Activated T-cell treated with anti-CD3 and anti-CD28 coated beads for 24 hours (primary cell): ENCODE data around the gene PKD1L1.
"Not testable (repeated sequence)": the region's sequence is repeated elsewhere in the genome, so short reads cannot be mapped to it uniquely, and the experiment has no call there.

Experiments
- DNase-seq: peaks from one replicate; pipeline ENCODE4 v3.0.0-alpha.2; 2020; ENCODE audit warnings: low read depth

Gene PKD1L1

DNA sequence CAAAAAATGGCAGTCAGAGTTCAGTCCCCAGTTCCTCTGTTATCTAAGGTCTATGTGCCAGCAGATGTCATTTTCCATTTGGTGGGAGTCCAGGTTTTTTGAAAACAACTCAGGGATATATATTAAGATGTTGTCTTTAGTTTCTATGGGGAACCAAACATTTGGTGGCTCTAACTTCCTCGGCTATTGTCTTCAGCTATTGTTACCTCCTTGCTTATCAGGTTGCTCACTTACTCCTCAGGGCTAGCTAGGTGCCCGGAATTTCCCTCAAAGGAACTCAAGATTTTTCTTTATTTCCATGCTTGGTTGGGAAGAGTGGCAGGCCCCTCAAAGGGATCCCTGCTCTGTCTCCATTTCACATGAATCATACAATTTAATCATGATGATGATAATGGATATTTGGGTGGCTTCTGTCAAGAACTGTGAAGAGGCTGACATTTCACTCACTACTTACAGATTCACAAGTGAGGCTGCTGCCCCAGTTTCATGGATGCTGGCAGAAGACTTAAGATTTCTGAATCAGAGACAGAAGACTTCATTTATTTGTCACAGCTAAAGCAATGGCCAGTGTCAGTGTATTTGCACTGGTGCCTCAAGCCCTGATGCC, 182.8 kb downstream of the PKD1L1 start:
- DNase-seq, result no peak

DNA sequence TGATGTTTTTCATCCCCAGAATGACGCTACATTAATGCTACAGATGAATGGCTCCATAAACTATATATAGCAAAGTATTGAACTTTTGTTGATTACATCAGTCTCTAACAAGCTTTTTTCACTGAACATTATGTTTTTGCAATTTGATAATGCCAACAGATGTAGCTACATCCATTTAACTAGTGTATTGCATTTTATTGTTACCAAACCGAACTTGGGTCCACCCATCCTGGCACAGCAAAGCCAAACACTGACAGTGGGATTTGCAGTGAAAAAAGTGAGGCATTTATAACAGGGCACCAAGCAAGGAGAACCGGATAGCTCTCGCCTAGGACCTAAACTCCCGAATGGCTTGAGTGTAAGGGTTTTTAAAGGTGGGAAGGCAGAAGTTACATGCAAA, 183.5 kb downstream of the PKD1L1 start:
- no peak for DNase-seq

DNA sequence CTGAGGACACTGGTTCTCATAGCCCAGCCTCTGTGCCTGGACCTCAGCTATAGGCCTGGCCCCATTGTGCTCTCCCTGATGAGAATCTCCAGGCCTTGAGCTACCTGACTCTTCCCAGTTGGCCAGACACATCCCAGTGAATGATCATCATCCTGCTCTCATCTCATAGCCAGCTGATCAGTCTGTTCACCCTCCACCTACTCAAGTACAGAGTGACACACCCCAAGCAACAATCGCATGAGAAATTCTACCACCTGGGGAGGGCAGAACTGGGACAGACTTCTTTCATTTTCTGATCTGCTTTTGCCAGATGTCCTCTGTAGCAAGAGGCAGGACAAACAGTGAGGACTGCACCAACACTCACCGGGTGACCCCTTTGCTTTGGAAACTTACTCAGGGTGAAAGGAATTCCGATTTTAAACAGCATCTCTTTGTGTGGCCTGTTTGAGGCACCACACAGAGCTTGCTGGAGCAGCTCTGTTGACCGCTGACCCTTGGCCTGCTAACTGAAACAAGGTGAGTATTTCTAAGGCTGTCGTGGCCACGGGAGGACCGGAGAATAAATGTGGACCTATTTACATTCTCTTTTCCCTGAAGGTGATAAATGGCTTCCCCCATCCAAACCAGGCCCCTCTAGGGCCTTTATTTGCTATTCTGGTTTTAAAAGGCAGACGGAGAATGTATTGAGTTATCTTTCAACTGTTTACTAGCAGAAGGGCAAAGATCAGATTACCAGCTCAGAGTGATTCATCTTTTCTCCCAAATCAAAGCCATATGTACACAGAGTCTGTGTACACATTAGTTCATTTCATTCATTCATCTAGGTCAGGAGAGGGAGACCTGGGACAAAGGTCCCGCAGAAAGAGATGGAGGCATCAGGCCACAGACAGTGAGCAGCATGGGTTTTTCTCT, 184.9 kb downstream of the PKD1L1 start:
- no peak for DNase-seq

DNA sequence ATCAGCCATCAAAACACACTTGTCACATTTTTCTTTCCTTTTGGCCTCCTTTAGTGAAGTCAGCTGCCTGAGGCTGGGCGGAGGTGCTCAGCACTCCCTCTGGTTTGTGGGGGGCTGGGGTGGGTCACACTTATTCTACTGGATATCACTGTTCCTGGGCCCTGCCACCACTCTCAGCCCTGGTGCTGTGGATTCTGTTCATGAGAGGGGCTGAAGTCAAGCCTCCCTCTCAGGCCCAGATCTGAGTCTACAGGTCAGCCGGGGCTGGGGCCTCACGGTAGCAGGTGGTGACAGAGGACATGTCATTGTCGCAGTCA, 185.6 kb downstream of the PKD1L1 start:
- DNase-seq, result no peak

DNA sequence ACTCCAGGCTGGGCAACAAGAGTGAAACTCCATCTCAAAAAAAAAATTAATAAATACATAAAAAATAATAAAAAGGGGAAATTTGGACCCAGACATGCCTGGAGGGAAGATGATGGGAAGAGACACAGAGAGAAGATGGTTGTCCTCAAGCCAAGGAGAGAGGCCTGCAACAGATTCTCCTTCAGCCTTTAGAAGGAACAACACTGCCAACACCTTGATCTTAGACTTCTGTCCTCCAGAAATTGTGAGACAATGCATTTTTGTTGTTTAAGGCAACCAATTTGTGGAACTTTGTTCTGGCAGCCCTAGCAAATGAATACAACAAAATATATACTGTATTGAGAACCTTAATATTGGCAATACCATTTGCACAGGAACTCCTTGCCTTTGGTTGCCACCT, 186.1 kb downstream of the PKD1L1 start:
- no peak for DNase-seq

DNA sequence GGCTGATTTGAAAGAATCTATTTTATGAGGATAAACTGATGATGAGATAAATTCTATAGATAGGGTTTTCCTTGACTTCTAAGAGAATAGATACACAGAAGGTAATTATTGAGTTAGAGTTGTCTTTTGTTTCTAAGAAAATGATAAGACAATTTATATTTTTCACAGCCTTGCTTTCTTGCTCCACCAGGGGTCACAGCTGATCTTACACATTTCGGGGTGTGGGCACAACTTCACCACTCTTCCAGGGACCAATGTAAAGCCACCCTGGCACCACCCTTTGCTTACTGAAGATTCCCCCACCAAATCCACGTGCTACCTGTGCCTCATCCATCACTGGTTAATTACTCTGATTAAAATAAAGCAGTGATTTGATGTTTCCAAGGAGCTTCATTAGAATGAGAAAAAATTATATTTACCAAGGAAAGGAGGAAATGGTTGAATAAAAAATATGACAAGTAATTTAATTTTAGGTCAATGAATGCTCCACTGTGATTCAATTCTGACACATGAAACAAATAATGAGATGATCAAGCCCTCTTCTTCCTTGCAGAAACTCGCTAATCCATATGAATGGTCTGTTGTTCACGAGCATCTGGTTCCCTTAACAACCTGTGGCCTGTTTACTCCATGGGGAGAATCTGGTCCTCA, 189.1 kb downstream of the PKD1L1 start:
- no peak for DNase-seq

DNA sequence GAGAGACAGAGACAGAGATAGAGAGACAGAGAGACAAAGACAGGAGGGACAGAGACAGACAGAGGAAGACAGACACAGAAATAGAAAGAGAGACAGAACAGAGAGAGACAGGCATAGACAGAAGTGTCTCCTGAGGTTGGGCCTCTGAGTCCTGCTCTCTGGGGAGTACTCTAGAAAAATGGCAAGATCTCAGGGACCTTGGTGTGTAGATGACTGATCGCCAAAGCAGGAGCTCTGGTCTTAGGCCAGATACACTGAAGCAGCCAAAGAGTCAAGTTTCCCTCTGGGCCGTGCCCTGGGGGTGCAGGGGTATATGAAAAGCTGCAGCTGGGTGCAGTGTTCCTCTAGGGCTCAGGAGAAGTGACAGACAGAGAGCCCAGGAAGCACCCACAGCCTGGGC, 189.7 kb downstream of the PKD1L1 start:
- no peak for DNase-seq

DNA sequence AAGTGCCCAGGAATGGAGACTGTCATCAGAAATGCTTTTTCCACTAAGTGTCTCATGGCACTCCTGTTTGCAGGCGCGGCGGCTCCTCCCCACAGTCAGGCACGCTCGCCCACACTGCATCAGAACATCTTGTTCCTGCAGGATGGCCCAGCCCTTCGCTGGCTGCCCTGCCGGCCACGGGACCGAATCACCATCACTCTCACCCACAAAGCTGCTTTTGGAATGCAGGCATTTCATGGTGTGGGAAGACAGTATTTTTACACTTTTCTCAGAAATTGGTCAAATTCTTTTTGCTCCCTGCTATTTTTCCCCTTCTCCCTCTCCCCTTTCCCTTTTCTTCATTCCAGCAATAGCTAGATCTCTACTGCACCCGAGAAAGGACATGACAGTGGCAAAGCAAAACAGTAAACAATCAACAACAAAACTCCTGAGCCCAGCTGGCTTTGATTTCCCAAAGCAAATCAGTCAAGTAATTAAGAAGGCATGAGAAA, 190.3 kb downstream of the PKD1L1 start:
- DNase-seq, result no peak

DNA sequence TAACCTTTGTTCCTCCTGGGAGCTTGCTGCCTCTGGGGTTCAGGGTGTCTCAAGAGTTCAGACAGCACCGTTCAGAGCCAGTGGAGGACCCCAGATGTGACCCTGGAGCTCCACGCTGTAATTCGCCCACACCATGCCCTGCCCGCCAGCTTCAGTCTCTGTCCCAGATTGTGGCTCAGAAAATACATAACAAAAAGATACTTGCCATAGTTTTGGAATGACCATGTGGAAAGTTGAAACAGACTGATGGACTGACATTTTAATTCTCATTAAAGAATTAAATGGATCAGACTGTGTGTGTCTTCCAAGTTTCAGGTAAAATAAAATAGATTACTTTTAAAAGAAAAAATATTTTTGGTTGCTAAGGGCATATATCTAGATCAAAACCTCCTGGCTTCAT, 191.6 kb downstream of the PKD1L1 start:
- no peak for DNase-seq

DNA sequence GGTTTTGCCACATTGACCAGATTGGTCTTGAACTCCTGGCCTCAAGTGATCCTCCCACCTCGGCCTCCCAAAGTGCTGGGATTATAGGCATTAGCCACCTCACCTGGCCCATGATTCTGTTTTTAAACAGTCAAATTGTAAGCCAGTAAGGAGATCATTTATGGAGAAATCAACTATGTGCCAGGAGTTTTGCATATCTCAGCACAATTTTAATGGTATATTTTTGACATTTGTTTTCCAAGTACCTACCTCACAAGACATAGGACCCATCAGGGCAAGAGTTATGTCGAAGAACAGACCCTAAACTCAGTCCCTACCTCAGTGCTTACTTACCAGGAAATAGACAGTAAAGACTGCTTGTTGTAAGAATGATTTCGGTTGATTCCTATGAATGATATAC, 193.0 kb downstream of the PKD1L1 start:
- DNase-seq, result no peak

DNA sequence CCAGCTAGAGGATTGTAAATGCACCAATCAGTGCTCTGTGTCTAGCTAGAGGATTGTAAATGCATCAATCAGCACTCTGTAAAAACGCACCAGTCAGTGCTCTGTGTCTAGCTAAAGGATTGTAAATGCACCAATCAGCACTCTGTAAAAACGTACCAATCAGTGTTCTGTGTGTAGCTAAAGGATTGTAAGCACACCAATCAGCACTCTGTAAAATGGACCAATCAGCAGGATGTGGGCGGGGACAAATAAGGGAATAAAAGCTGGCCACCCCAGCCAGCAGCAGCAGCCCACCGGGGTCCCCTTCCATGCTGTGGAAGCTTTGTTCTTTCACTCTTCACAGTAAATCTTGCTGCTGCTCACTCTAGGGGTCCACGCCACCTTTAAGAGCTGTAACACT, 196.5 kb downstream of the PKD1L1 start:
- not testable (repeated sequence) for DNase-seq

DNA sequence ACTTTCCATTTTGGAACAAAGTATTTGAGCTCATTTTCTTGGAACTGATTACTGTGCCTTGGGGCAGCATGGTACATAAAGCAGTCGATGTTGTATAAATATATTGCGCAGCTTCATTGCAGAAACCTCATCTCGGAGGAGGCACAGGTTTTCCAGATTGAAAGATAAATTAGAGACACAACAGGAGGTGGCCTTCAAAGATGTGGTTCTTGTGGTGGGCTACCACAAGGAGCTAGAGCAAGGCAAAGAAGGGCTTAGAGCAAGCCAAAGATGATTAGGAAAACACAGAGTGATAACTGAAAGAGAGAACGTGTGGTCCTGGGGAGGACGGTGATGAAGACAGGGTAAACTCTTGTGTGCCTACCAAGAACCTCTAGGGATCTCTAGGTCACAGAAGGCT, 197.2 kb downstream of the PKD1L1 start:
- no peak for DNase-seq

DNA sequence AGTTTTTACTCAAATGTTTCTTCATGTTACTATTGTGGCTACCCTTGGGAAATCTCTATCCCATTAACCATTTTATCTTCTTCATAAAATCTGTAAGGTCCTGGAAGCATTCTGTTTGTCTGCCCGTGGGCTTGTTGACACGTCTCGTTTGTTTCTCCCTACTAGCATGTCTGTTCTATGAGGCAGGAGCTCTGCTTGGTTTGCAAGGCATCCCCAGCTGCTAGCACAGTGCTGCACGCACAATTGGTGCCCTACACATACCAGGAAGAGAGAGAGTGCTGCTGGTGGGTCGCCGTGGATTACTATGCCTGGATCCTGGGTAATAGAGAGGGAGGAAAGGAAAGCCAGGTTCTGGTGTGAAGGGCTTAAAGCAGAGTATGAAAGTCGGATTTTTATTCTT, 200.2 kb downstream of the PKD1L1 start:
- no peak for DNase-seq

DNA sequence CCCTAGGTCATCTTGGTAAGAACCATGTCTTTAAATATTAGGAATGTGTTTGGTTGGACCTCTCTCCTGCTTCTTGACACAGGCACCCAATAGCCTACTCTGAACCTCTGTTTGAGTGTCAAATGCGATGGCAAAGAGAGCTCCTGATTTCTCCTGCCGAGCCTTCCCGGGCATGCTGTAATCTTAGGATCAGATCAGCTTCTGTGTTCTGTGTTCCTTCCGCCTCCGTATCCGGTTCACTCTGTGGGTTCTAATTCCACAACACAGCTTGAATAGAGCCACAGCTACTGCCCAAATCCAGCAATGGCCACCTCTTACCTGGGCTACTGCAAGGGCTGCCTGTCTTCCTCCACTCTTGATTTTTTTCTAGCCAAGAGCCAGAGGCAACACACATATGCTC, 201.1 kb downstream of the PKD1L1 start:
- no peak for DNase-seq

DNA sequence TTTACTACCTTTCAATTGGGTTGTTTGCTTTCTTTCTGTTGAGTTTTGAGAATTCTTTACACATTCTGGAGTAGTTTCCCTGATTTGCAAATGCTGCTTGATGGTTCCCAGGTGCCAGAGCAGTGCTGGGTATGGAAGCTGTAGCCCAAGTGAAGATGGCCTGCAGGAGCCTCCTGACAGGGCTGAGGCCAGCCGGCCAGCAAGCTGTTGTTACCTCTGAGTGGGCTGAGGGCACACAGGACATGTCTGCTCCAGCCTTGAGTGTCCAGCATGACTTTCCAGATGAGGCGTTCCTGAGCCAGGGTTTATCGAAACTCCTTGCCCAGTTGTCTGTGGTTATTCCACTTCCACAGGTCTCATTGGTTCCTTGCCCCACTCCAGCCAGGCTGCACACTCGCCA, 201.8 kb downstream of the PKD1L1 start:
- no peak for DNase-seq

DNA sequence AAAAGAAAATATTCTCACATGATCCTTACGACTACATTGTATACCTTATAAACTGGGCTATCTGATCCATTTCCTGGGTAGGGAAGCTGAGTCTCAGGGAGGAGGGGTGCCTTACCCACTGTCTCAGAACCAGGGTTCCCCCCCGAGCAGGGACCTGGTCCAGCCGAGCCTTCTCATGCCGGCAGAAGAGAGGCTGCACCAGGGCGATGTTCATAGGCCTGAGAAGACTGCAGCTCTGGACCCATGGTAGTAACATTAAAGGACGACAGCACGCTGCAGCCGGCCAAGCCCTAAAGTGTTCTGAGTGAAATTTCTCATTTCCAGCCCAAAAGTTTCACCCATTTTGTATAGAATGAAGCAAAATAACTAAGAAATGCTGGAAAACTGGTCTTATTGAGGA, 203.4 kb downstream of the PKD1L1 start:
- DNase-seq, result no peak

DNA sequence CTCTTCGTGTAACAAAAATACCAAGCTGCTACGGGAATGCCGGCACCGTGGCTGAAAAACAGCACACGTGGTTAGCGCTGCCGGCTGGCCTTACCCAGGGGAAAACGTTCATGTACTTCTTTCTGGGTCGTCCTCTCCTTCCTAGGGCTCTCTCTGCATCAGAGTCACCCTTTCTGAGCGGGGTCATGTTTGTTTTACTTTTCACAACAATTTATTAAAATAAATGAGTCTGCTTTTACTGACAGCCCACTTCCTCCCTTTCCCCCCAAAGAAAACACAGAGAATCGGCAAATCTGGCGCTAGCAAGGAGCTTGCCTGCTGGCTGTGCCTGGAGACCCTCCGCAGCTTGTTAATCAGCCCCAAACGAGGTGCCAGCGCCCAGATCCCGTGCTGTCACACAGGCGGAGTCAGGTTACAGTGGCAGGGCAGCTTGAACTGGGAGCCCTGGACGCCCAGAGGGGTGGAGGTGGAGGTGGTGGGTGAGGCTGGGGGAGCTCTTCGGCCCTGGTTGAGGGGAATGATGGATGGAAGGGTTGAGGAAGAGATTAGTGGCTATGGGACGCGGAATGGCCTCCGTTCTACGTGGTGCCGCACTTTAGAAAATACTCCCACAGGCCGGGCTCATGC, 204.2 kb downstream of the PKD1L1 start:
- DNase-seq, result no peak

DNA sequence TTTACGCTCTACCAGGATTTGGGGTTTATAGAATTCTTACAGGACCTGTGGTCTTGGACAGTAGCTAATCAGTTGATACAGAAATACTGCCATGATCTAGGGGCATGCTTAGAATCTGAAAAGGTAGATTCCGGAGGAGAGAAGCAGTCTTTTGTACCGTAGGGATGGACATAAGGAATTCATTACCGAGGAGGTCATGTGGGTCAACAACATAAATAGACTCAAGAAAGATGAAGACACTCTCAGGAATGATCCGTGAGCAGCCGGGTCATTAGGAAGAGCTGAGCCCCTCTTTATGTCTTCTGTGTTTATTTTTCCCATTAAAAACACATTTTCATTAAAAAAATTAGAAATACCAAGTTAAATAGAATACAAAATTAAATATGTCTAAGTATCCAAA, 206.3 kb downstream of the PKD1L1 start:
- no peak for DNase-seq

DNA sequence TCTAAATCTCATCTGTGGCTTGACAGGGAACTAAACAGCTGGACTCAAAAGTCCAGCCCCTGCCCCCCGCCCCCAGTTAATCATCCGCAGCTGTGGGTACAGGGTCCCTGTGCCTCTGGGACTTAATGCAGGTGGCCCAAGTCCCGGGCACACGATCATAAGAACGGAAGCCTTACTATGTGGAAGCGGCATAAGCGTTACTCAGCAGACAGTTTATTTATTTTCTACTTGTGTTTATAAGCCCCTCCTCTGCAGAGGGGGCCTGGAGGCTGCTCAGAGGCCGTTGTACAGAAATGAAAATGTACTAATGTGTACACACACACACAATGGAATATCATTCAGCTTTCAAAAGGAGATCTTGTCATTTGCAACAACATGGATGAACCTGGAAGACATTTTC, 208.4 kb downstream of the PKD1L1 start:
- DNase-seq, result no peak

DNA sequence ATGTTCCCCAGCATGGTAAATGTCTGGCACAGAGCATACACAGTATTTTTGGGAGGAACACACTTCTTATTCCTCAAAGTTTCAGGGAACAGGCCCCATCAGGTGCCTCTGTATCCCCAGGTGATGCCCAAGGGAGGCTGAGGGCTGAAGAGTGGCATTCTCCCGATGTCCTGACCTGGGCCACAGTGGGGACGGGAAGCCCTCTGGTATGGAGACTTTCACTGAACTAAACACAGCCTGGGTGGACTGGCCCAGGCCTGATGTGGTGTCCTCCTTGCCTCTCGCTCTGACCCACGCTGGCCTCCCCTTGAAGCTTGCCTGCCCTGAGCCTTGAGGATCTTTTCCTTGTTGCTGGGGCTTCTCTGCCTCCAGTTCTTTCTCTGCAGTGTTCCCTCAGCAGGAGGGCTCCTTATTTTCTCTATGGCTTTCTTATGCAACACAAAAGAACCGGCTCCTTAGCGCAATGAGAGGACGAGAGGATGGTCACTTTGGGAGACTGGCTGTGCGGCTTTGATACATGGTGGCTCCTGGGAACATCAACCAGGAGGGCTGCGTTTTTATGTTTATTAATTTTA, 208.9 kb downstream of the PKD1L1 start:
- no peak for DNase-seq

DNA sequence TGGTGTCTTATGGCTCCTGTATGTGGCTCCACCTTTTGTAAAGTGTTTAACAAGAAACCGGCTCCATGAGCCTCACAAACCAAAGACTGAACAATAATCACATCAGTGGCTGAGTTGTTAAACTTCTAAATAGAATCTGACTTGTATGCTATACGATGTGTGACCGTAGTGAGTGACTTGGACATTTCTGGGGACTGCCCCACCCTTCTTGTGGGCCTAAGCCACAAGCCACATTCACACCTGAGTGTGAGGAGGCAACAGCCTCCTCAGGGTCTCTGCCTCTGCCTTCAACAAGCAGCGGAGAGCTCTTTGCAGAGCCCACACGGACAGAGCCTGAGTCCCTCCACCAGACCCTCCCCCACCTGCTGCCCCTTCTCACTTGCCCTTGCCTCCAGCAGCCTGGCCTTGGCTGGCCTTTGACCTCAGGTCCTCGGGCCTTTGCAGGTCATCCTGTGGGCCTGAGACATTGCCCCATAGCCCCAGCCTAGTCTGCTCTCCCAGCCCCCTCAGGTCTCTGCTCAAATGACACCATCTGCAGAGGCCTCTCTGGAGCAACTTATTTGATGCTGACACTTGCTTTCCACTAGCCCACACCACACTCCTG, 209.6 kb downstream of the PKD1L1 start:
- DNase-seq, result no peak

DNA sequence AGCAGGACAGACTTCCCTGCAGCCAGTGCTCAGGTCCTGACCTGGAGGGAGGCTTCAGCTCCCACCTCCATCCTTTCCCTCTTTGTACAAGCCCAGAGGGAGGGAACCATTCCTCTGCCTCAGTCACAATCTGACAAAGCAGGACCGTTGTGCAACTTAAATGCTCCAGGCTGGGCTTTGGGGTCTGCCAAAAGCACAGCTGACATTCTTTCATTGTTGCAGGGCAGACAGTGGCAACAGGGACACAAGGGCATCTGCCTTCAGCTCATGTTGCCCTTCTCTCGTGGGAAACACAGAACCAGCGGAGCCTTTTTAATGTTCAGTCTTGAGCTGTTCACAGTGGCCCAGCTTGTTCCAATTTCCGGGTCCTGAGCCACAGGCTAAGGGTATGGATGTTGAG, 210.7 kb downstream of the PKD1L1 start:
- no peak for DNase-seq
